Endothelial cell of umbilical vein (primary cell): ENCODE measurements around the gene MFSD6L. TPM values are rescaled to one million over a fixed set of nuclear protein-coding genes. Genes with fewer than 3 reads are reported as not detected.

ENCODE experiments used
- BruUV-seq: library from RNA; stranded (reverse); fragments of 400-500 nt; replicated peaks from 2 replicates; lab custom pipeline; 2021; lab: Mats Ljungman, UMichigan
- CTCF ChIA-PET: fragments of 300-600, 350-600 bp; sonication (Branson Sonifier 250); formaldehyde crosslinking; loops from one replicate; lab custom pipeline; 2021; ENCODE audit warnings: antibody characterized with exemption, inconsistent platforms; lab: Charles Lee
- POLR2A ChIA-PET: fragments of 300-600, 350-600 bp; sonication (Branson Sonifier 250); formaldehyde crosslinking; loops from one replicate; lab custom pipeline; 2021; ENCODE audit warnings: antibody characterized with exemption, inconsistent platforms; lab: Charles Lee
- DNase-seq: peaks from one replicate; pipeline ENCODE4 v3.0.0-alpha.2; 2011; ENCODE audit warnings: low read depth, low spot score
- FAIRE-seq: peaks from 2 replicates; lab custom pipeline; 2011; peaks lifted over from hg19 to GRCh38; lab: Jason Lieb, UNC
- H2AFZ ChIP-seq: 2 replicates; pipeline ENCODE4 v1.6.0; 2012; ENCODE audit warnings: low read depth, low read length, control low read depth, inconsistent platforms
- H3K27ac ChIP-seq: 2 replicates; pipeline ENCODE4 v1.5.1; 2011; ENCODE audit warnings: low read depth, mild to moderate bottlenecking, control low read depth, low read length, moderate library complexity; ENCODE audit not compliant: insufficient read depth
- H3K27me3 ChIP-seq, 2 experiments: 2 replicates each; pipeline versions ENCODE4 v1.6.0 to v1.6.1; 2011; ENCODE audit warnings: low read length in 2 of 2, mixed read lengths in 1 of 2; ENCODE audit not compliant: control insufficient read depth in 2 of 2, insufficient read depth in 2 of 2
- H3K36me3 ChIP-seq, 2 experiments: 2 replicates in 1 of 2; 3 replicates in 1 of 2; pipeline ENCODE4 v1.5.1; 2011; ENCODE audit warnings: low read length in 2 of 2, mild to moderate bottlenecking in 1 of 2, moderate library complexity in 1 of 2; ENCODE audit not compliant: control insufficient read depth in 2 of 2, insufficient read depth in 2 of 2; ENCODE audit errors: extremely low read depth in 1 of 2
- H3K4me1 ChIP-seq: 3 replicates; pipeline ENCODE4 v1.5.1; 2011; ENCODE audit warnings: mild to moderate bottlenecking, low read length; ENCODE audit not compliant: control insufficient read depth, insufficient read depth; ENCODE audit errors: extremely low read depth
- H3K4me2 ChIP-seq: 2 replicates; pipeline ENCODE4 v1.6.1; 2011; ENCODE audit warnings: low read length, control low read depth, mixed read lengths; ENCODE audit not compliant: insufficient read depth
- H3K4me3 ChIP-seq, 3 experiments: fragments of 200-600 bp in 1 of 3; sonication (generic), shearing (Covaris generic) in 1 of 3; replicated peaks in 1 of 3; 2 replicates each; pipeline ENCODE4 v1.5.1; 2011 to 2016; ENCODE audit warnings: control low read depth in 3 of 3, low read length in 3 of 3, mild to moderate bottlenecking in 2 of 3, inconsistent platforms in 1 of 3, low read depth in 1 of 3, moderate library complexity in 1 of 3; ENCODE audit not compliant: insufficient read depth in 1 of 3
- H3K79me2 ChIP-seq: 2 replicates; pipeline ENCODE4 v1.6.0; 2012; ENCODE audit warnings: low read length, inconsistent platforms; ENCODE audit not compliant: control insufficient read depth, insufficient read depth
- H3K9ac ChIP-seq: replicated peaks from 2 replicates; pipeline ENCODE3; 2011; ENCODE audit warnings: low read length, control low read depth; ENCODE audit not compliant: insufficient read depth; ENCODE audit errors: extremely low read depth
- H3K9me1 ChIP-seq: replicated peaks from 3 replicates; pipeline ENCODE4 v1.6.0; 2011; ENCODE audit warnings: mild to moderate bottlenecking, low read length; ENCODE audit not compliant: control insufficient read depth, insufficient read depth; ENCODE audit errors: extremely low read depth
- H3K9me3 ChIP-seq: replicated peaks from 2 replicates; pipeline ENCODE4 v1.5.1; 2012; ENCODE audit warnings: low read length, inconsistent platforms; ENCODE audit not compliant: control insufficient read depth, insufficient read depth
- H4K20me1 ChIP-seq: replicated peaks from 2 replicates; pipeline ENCODE3; 2011; ENCODE audit warnings: mild to moderate bottlenecking, low read length; ENCODE audit not compliant: control insufficient read depth, insufficient read depth; ENCODE audit errors: extremely low read depth
- CTCF ChIP-seq, 2 donors: IDR thresholded peaks; 1 replicate in 1 of 2; 2 replicates in 1 of 2; pipeline ENCODE4 v1.5.1; 2011; ENCODE audit warnings: low read length in 2 of 2, mild to moderate bottlenecking in 2 of 2, moderate library complexity in 2 of 2, control low read depth in 1 of 2, inconsistent platforms in 1 of 2, low read depth in 1 of 2; ENCODE audit not compliant: insufficient read depth in 1 of 2; ENCODE audit errors: extremely low read depth in 1 of 2
- EZH2 ChIP-seq: IDR thresholded peaks from 2 replicates; pipeline ENCODE4 v1.6.1; 2012; ENCODE audit warnings: borderline replicate concordance, low read depth, mild to moderate bottlenecking, moderate library complexity, low read length, inconsistent platforms; ENCODE audit not compliant: severe bottlenecking
- FOS ChIP-seq: IDR thresholded peaks from 2 replicates; pipeline ENCODE4 v1.6.1; 2011; ENCODE audit warnings: mild to moderate bottlenecking, low read length, moderate library complexity, borderline replicate concordance; ENCODE audit not compliant: insufficient read depth
- GATA2 ChIP-seq: IDR thresholded peaks from 2 replicates; pipeline ENCODE4 v1.7.0; 2011; ENCODE audit warnings: low read depth, mild to moderate bottlenecking, moderate library complexity, mixed read lengths, low read length; ENCODE audit not compliant: insufficient read length, insufficient read depth
- JUN ChIP-seq: IDR thresholded peaks from 2 replicates; pipeline ENCODE4 v1.6.1; 2011; ENCODE audit warnings: borderline replicate concordance, low read depth; ENCODE audit not compliant: insufficient read length, insufficient read depth
- MYC ChIP-seq: IDR thresholded peaks from one replicate; pipeline ENCODE4 v1.6.1; 2011; ENCODE audit warnings: mild to moderate bottlenecking, low read depth, low read length
- POLR2A ChIP-seq: IDR thresholded peaks from 2 replicates; pipeline ENCODE4 v1.6.1; 2012; ENCODE audit warnings: low read depth, mild to moderate bottlenecking, control low read depth, low read length
- POLR2AphosphoS5 ChIP-seq: IDR thresholded peaks from 2 replicates; pipeline ENCODE4 v1.6.1; 2012; ENCODE audit warnings: low read depth, mild to moderate bottlenecking, control low read depth, low read length, moderate library complexity; ENCODE audit not compliant: insufficient read depth
- dilution Hi-C: fragments of 300-500 bp; cut with MboI; formaldehyde crosslinking; loops from one replicate; pipeline ENCODE4 v1.15.0; 2019; ENCODE audit warnings: low sequenced_read_pairs; ENCODE audit not compliant: extremely low pct_ligation_motif_present
- intact Hi-C: fragments of 100-400 bp; cut with micrococcal nuclease; formaldehyde crosslinking; loops from one replicate; pipeline ENCODE4 v1.10.0; 2022
- polyA plus RNA-seq, 4 experiments: library from polyadenylated mRNA; depleted of rRNA in 3 of 4; stranded (reverse) in 3 of 4; unstranded in 1 of 4; fragments of >200 nt; gene quantifications; 2 replicates each; pipeline versions ENCODE4 v1.2.1 to v1.2.3, GENCODE V29; 2011 to 2012; ENCODE audit warnings: missing spikeins in 1 of 4
- total RNA-seq: library from RNA; stranded (reverse); gene quantifications from 2 replicates; pipeline ENCODE4 v1.2.3, GENCODE V29; 2021
- TF ChIP-seq, protein P1 (sequence below): IDR thresholded peaks from 2 replicates; pipeline ENCODE4 v1.6.1; 2011; ENCODE audit not compliant: insufficient read depth, insufficient read length

The MFSD6L gene
- total and polyA plus RNA-seq, 2 donors (not counting 3 experiments of a cell fraction or from before 2014, with no cell fraction given): not detected

DNA sequence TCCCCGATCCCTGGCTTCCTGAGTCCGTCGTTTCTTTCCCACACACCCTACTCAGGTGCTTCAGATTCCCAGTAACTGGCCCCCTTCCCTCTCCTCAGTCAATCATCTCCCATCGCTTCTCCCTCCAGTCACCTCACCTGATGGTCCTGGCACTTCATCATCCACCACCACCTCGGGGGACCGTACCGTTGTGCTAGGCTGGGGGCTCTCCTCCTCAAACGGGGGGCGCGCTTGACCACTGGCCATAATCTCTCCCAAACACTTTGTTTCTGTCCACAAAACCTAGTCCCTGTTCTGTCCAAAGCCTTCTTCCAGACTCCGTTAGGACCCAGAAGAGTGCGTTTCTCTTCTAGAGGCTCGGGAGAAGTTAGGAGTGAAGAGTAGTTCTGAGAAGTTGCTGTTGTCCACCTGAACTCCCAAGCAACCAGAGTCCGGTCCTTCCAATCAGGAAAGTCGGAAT, 41.0 kb downstream of the MFSD6L start, which contains the start of gene SPDYE4:
SPDYE4 (minus strand) TSS at position 410 of the 460 bp plus-strand sequence; CDS start at position 246, 164 bp downstream.
- Histone ChIP-seq H3K36me3 (no peaks in the 10 kb centered on the region), H3K9me3 (no peaks in the 10 kb centered on the region), H3K4me1 (no peaks in the 10 kb centered on the region), H2AFZ (no peak within 1 kb of the TSS), H3K4me2 (no peak within 1 kb of the TSS), H4K20me1 (no peaks in the 10 kb centered on the region), H3K9ac (no peak within 1 kb of the TSS), H3K27me3 (peaks cover 4 to 5% of the 10 kb centered on the region in 2 experiments), H3K9me1 (no peaks in the 10 kb centered on the region), H3K27ac (no peak within 1 kb of the TSS), H3K79me2 (no peaks in the 10 kb centered on the region), H3K4me3 (no peak within 1 kb of the TSS)
- dilution Hi-C loops: no loop called here
- no peak for FAIRE-seq
- ChIA-PET CTCF (interaction anchor here (4.2 kb wide), 1 partner anchor 12 kb away, joined by 15 read pairs; no protein-coding TSS in a partner anchor), POLR2A (no interaction called here)
- intact Hi-C loops: no loop called here
- no peak for DNase-seq
- TF ChIP-seq EZH2: no peak
- no peak for TF ChIP-seq MYC
- TF ChIP-seq POLR2AphosphoS5: no peak
- no peak for TF ChIP-seq FOS
- TF ChIP-seq, protein P1, sequence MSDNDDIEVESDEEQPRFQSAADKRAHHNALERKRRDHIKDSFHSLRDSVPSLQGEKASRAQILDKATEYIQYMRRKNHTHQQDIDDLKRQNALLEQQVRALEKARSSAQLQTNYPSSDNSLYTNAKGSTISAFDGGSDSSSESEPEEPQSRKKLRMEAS: no peak
- no peak for TF ChIP-seq JUN
- no peak for TF ChIP-seq GATA2
- TF ChIP-seq CTCF (IDR thresholded peaks at IDR 0.05; ENCODE audit: extremely low read depth in 1 of 2, insufficient read depth in 1 of 2, low read depth in 1 of 2, low read length in 2 of 2): no peak
- TF ChIP-seq POLR2A: no peak
- no TSS peak for BruUV-seq
